ENCODE data around the gene SHROOM3. TPM values are rescaled to one million over a fixed set of nuclear protein-coding genes. Genes with fewer than 3 reads are reported as not detected.

Gene SHROOM3
- total and polyA plus RNA-seq, 4 donors, result 4.7 to 25.8 (median 8.7) TPM

GRCh38 chr4:76694056-76694455 is 259.0 kb downstream of the SHROOM3 start:
- no peak for DNase-seq (ENCODE audit: low spot score)
- H3K9ac ChIP-seq (ENCODE audit: low read depth in 1 of 2, low read length in 2 of 2), result no peak overlapping the region
- no peaks in the 10 kb centered on the region for H3K27me3 ChIP-seq (ENCODE audit: control insufficient read depth in 4 of 4, insufficient read depth in 4 of 4, low read length in 3 of 4)
- H3K4me1 ChIP-seq (ENCODE audit: control insufficient read depth in 4 of 4, insufficient read depth in 4 of 4, low read length in 3 of 4), result peaks cover 6 to 44% (median 24%) of the 10 kb centered on the region in 4 donors
- 51% methylated on average over 1 of the region's 1 CpG for WGBS
- H3K27ac ChIP-seq (ENCODE audit: low read depth in 1 of 2, low read length in 2 of 2), result no peak overlapping the region
- no peaks in the 10 kb centered on the region for H3K36me3 ChIP-seq (ENCODE audit: control insufficient read depth in 4 of 4, insufficient read depth in 3 of 4, low read depth in 1 of 4, low read length in 3 of 4)
- no peaks in the 10 kb centered on the region for H3K9me3 ChIP-seq (ENCODE audit: control insufficient read depth in 4 of 4, low read length in 3 of 4)
- TF ChIP-seq ATF3 (IDR thresholded peaks at IDR 0.05) (no peak), RAD21 (IDR thresholded peaks at IDR 0.05) (no peak), RXRA (IDR thresholded peaks at IDR 0.05) (peak in 1 of 2 donors; percentile 13)
- H3K4me3 ChIP-seq (ENCODE audit: low read depth in 1 of 3, low read length in 3 of 3), result no peak overlapping the region

- H3K9ac ChIP-seq (ENCODE audit: low read depth in 1 of 2, low read length in 2 of 2), result no peak overlapping the region
- no peaks in the 10 kb centered on the region for H3K27me3 ChIP-seq (ENCODE audit: control insufficient read depth in 4 of 4, insufficient read depth in 4 of 4, low read length in 3 of 4)
- no peaks in the 10 kb centered on the region for H3K36me3 ChIP-seq (ENCODE audit: control insufficient read depth in 4 of 4, insufficient read depth in 3 of 4, low read depth in 1 of 4, low read length in 3 of 4)
- no peak overlapping the region for H3K27ac ChIP-seq (ENCODE audit: low read depth in 1 of 2, low read length in 2 of 2)
- peaks cover 3 to 30% (median 10%) of the 10 kb centered on the region in 4 donors for H3K4me1 ChIP-seq (ENCODE audit: control insufficient read depth in 4 of 4, insufficient read depth in 4 of 4, low read length in 3 of 4)
- TF ChIP-seq NR2F2 (IDR thresholded peaks at IDR 0.05), result no peak
- peak; percentile 35 to 55 for TF ChIP-seq HNF4A (conservative IDR thresholded peaks at IDR 0.05)
- H3K9me3 ChIP-seq (ENCODE audit: control insufficient read depth in 4 of 4, low read length in 3 of 4), result no peaks in the 10 kb centered on the region
- 69% methylated on average over 7 of the region's 7 CpGs for WGBS
- no peak for DNase-seq (ENCODE audit: low spot score)
- H3K4me3 ChIP-seq (ENCODE audit: low read depth in 1 of 3, low read length in 3 of 3), result no peak overlapping the region
Observed at GRCh38 chr4:76696109-76696508, 261.1 kb downstream of the SHROOM3 start.

- no peaks in the 10 kb centered on the region for H3K27me3 ChIP-seq (ENCODE audit: control insufficient read depth in 4 of 4, insufficient read depth in 4 of 4, low read length in 3 of 4)
- H3K9ac ChIP-seq (ENCODE audit: low read depth in 1 of 2, low read length in 2 of 2), result peak overlapping the region in 1 of 2 donors; percentile 26
- no peaks in the 10 kb centered on the region for H3K36me3 ChIP-seq (ENCODE audit: control insufficient read depth in 4 of 4, insufficient read depth in 3 of 4, low read depth in 1 of 4, low read length in 3 of 4)
- 84% methylated on average over 3 of the region's 3 CpGs for WGBS
- no peak overlapping the region for H3K27ac ChIP-seq (ENCODE audit: low read depth in 1 of 2, low read length in 2 of 2)
- H3K4me1 ChIP-seq (ENCODE audit: control insufficient read depth in 4 of 4, insufficient read depth in 4 of 4, low read length in 3 of 4), result peaks cover 3 to 23% (median 5%) of the 10 kb centered on the region in 4 donors
- no peak overlapping the region for H3K4me3 ChIP-seq (ENCODE audit: low read depth in 1 of 3, low read length in 3 of 3)
- no peaks in the 10 kb centered on the region for H3K9me3 ChIP-seq (ENCODE audit: control insufficient read depth in 4 of 4, low read length in 3 of 4)
- TF ChIP-seq RAD21 (IDR thresholded peaks at IDR 0.05), result no peak
- TF ChIP-seq JUND (IDR thresholded peaks at IDR 0.05), result no peak
- TF ChIP-seq HNF4G (IDR thresholded peaks at IDR 0.05), result no peak
- TF ChIP-seq SP1 (IDR thresholded peaks at IDR 0.05), result no peak
- no peak for TF ChIP-seq CTCF (IDR thresholded peaks at IDR 0.05; ENCODE audit: low read depth, low read length, missing input control)
- no peak for TF ChIP-seq FOXA2 (IDR thresholded peaks at IDR 0.05)
- TF ChIP-seq ATF3 (IDR thresholded peaks at IDR 0.05), result no peak
- TF ChIP-seq NR2F2 (IDR thresholded peaks at IDR 0.05), result no peak
- TF ChIP-seq TAF1 (conservative IDR thresholded peaks at IDR 0.05), result no peak
- TF ChIP-seq EGR1 (IDR thresholded peaks at IDR 0.05; ENCODE audit: low read depth in 2 of 2), result no peak
- TF ChIP-seq GABPA (IDR thresholded peaks at IDR 0.05 in 1 of 2, conservative IDR thresholded peaks at IDR 0.05 in 1 of 2), result no peak
- DNase-seq (ENCODE audit: low spot score), result no peak
Observed at GRCh38 chr4:76697129-76697803, 262.2 kb downstream of the SHROOM3 start.

Measured in liver (tissue), 9 donors.